ENCODE data around the gene SORCS3.

The SORCS3 gene

GRCh38 chr10:104922810-104923209 lies 281.7 kb downstream of the SORCS3 start:
- DNase-seq (ENCODE audit: low read depth): no peak

- no peak for DNase-seq (ENCODE audit: low read depth)
These were observed 282.4 kb downstream of the SORCS3 start for GRCh38 chr10:104923501-104923900.

- DNase-seq (ENCODE audit: low read depth): no peak
These were observed 283.2 kb downstream of the SORCS3 start for GRCh38 chr10:104924101-104924795.

- DNase-seq (ENCODE audit: low read depth): no peak
These were observed 284.3 kb downstream of the SORCS3 start for GRCh38 chr10:104925232-104925851.

GRCh38 chr10:104928734-104929133 lies 287.6 kb downstream of the SORCS3 start:
- no peak for DNase-seq (ENCODE audit: low read depth)

GRCh38 chr10:104931612-104932134 lies 290.6 kb downstream of the SORCS3 start:
- DNase-seq (ENCODE audit: low read depth): no peak

GRCh38 chr10:104935656-104936055 lies 294.6 kb downstream of the SORCS3 start:
- no peak for DNase-seq (ENCODE audit: low read depth)

- no peak for DNase-seq (ENCODE audit: low read depth)
These were observed 296.5 kb downstream of the SORCS3 start for GRCh38 chr10:104937567-104937966.

- DNase-seq (ENCODE audit: low read depth): no peak
These were observed 296.9 kb downstream of the SORCS3 start for GRCh38 chr10:104938031-104938430.

- DNase-seq (ENCODE audit: low read depth): no peak
These were observed 300.6 kb downstream of the SORCS3 start for GRCh38 chr10:104941662-104942061.

- DNase-seq (ENCODE audit: low read depth): no peak
These were observed 306.2 kb downstream of the SORCS3 start for GRCh38 chr10:104947314-104947713.

GRCh38 chr10:104957178-104957841 lies 316.2 kb downstream of the SORCS3 start:
- no peak for DNase-seq (ENCODE audit: low read depth)

GRCh38 chr10:104966563-104967297 lies 325.6 kb downstream of the SORCS3 start:
- no peak for DNase-seq (ENCODE audit: low read depth)

- DNase-seq (ENCODE audit: low read depth): no peak
These were observed 339.3 kb downstream of the SORCS3 start for GRCh38 chr10:104980368-104980767.

GRCh38 chr10:104981995-104982394 lies 340.9 kb downstream of the SORCS3 start:
- DNase-seq (ENCODE audit: low read depth): no peak

- DNase-seq (ENCODE audit: low read depth): no peak
These were observed 347.6 kb downstream of the SORCS3 start for GRCh38 chr10:104988686-104989085.

GRCh38 chr10:104989880-104990279 lies 348.8 kb downstream of the SORCS3 start:
- no peak for DNase-seq (ENCODE audit: low read depth)

GRCh38 chr10:104993085-104993484 lies 352.0 kb downstream of the SORCS3 start:
- no peak for DNase-seq (ENCODE audit: low read depth)

GRCh38 chr10:105001269-105001668 lies 360.2 kb downstream of the SORCS3 start:
- no peak for DNase-seq (ENCODE audit: low read depth)

- DNase-seq (ENCODE audit: low read depth): no peak
These were observed 369.5 kb downstream of the SORCS3 start for GRCh38 chr10:105010411-105011121.

GRCh38 chr10:105017116-105017515 lies 376.0 kb downstream of the SORCS3 start:
- DNase-seq (ENCODE audit: low read depth): no peak

- DNase-seq (ENCODE audit: low read depth): no peak
These were observed 376.6 kb downstream of the SORCS3 start for GRCh38 chr10:105017691-105018090.

Measured in activated T-helper 1 cell treated with Interleukin-2 at 50 U/mL for 16 hours (primary cell).